WTC11 (cell line): ENCODE results near the gene NTPCR. TPM values are rescaled to one million over a fixed set of nuclear protein-coding genes. Genes with fewer than 3 reads are reported as not detected.

Experiments used
- ATAC-seq: fragments of 200-7000 bp; cut with Tn5 transposase; 2 replicates; pipeline ENCODE4 v1.10.0; 2021; ENCODE audit warnings: mild to moderate bottlenecking, moderate library complexity
- CTCF ChIA-PET: fragments of 300-600 bp; sonication (Branson Sonifier 250); formaldehyde crosslinking; loops from one replicate; lab custom pipeline; 2021; ENCODE audit warnings: antibody characterized with exemption; lab: Charles Lee
- POLR2A ChIA-PET: fragments of 350-600 bp; sonication (Branson Sonifier 250); formaldehyde crosslinking; loops from one replicate; lab custom pipeline; 2021; ENCODE audit warnings: antibody characterized with exemption; lab: Charles Lee
- DNase-seq: peaks from one replicate; pipeline ENCODE4 v3.0.0; 2021; ENCODE audit warnings: low spot score
- H3K27ac Mint-ChIP-seq: 2 replicates; pipeline ENCODE4 v1.8.0; 2021; ENCODE audit warnings: mixed read lengths
- H3K27me3 Mint-ChIP-seq: 2 replicates; pipeline ENCODE4 v1.8.0; 2021; ENCODE audit warnings: low read depth, mild to moderate bottlenecking, moderate library complexity, mixed read lengths
- H3K36me3 Mint-ChIP-seq: 2 replicates; pipeline ENCODE4 v1.8.0; 2021; ENCODE audit warnings: mixed read lengths
- H3K4me1 Mint-ChIP-seq: 2 replicates; pipeline ENCODE4 v1.8.0; 2022; ENCODE audit warnings: mixed read lengths
- H3K4me3 Mint-ChIP-seq: 2 replicates; pipeline ENCODE4 v1.8.0; 2021; ENCODE audit warnings: mild to moderate bottlenecking, moderate library complexity, mixed read lengths
- H3K9me3 Mint-ChIP-seq: 2 replicates; pipeline ENCODE4 v1.8.0; 2021; ENCODE audit warnings: mixed read lengths
- ATF1 ChIP-seq: sonication (generic); formaldehyde crosslinking; IDR thresholded peaks from 2 replicates; pipeline ENCODE4 v1.8.1; 2023; ENCODE audit warnings: mild to moderate bottlenecking, moderate library complexity, missing genetic modification reagents
- CBFB ChIP-seq: sonication (generic); formaldehyde crosslinking; IDR thresholded peaks from 2 replicates; pipeline ENCODE4 v1.8.1; 2022; ENCODE audit warnings: mild to moderate bottlenecking, low read depth, missing genetic modification reagents
- CREM ChIP-seq: sonication (generic); formaldehyde crosslinking; IDR thresholded peaks from 2 replicates; pipeline ENCODE4 v1.8.1; 2022; ENCODE audit warnings: mild to moderate bottlenecking, missing genetic modification reagents, moderate library complexity
- ESRRA ChIP-seq: sonication (generic); formaldehyde crosslinking; IDR thresholded peaks from 2 replicates; pipeline ENCODE4 v1.8.1; 2022; ENCODE audit warnings: mild to moderate bottlenecking, missing genetic modification reagents, borderline replicate concordance
- FOXP1 ChIP-seq: sonication (generic); formaldehyde crosslinking; IDR thresholded peaks from 2 replicates; pipeline ENCODE4 v1.8.0; 2022; ENCODE audit warnings: missing genetic modification reagents, mild to moderate bottlenecking, moderate library complexity, borderline replicate concordance
- GABPB1 ChIP-seq: sonication (generic); formaldehyde crosslinking; IDR thresholded peaks from 2 replicates; pipeline ENCODE4 v1.8.1; 2023; ENCODE audit warnings: mild to moderate bottlenecking, missing genetic modification reagents
- GRHL2 ChIP-seq: fragments of 250-450 bp; sonication (Bioruptor Pico); IDR thresholded peaks from 2 replicates; pipeline ENCODE4 v1.8.0; 2022; ENCODE audit warnings: mild to moderate bottlenecking, moderate library complexity; ENCODE audit not compliant: insufficient replicate concordance, severe bottlenecking
- HMGA2 ChIP-seq: fragments of 250-450 bp; sonication (Bioruptor Pico); IDR thresholded peaks from 2 replicates; pipeline ENCODE4 v1.4.0; 2021; ENCODE audit warnings: mild to moderate bottlenecking, moderate library complexity
- IRF2 ChIP-seq: sonication (generic); formaldehyde crosslinking; IDR thresholded peaks from 2 replicates; pipeline ENCODE4 v1.8.0; 2022; ENCODE audit warnings: low read depth, missing genetic modification reagents, borderline replicate concordance
- NFYB ChIP-seq: sonication (generic); formaldehyde crosslinking; conservative IDR thresholded peaks from 2 replicates; pipeline ENCODE4 v1.8.0; 2022; ENCODE audit warnings: low read depth, missing genetic modification reagents
- NR2C2 ChIP-seq: sonication (generic); formaldehyde crosslinking; IDR thresholded peaks from 2 replicates; pipeline ENCODE4 v1.8.0; 2022; ENCODE audit warnings: mild to moderate bottlenecking, missing genetic modification reagents
- TP53 ChIP-seq: sonication (generic); formaldehyde crosslinking; IDR thresholded peaks from 2 replicates; pipeline ENCODE4 v1.8.1; 2023; ENCODE audit warnings: mild to moderate bottlenecking, missing genetic modification reagents
- ZNF138 ChIP-seq: sonication (generic); formaldehyde crosslinking; conservative IDR thresholded peaks from 2 replicates; pipeline ENCODE4 v1.8.1; 2022; ENCODE audit warnings: mild to moderate bottlenecking, moderate library complexity, missing genetic modification reagents
- ZNF219 ChIP-seq: sonication (generic); formaldehyde crosslinking; IDR thresholded peaks from 2 replicates; pipeline ENCODE4 v1.8.0; 2023; ENCODE audit warnings: missing genetic modification reagents, mild to moderate bottlenecking, borderline replicate concordance
- ZNF416 ChIP-seq: fragments of 250-450 bp; sonication (Bioruptor Pico); IDR thresholded peaks from 2 replicates; pipeline ENCODE4 v1.9.0; 2021; ENCODE audit warnings: mild to moderate bottlenecking, inconsistent platforms
- total RNA-seq: library from RNA; stranded (reverse); gene quantifications from 3 replicates; pipeline ENCODE4 v1.2.3, GENCODE V29; 2021
- TF ChIP-seq, protein P1 (sequence below): fragments of 250-450 bp; sonication (Bioruptor Pico); IDR thresholded peaks from 2 replicates; pipeline ENCODE4 v1.9.0; 2021; ENCODE audit warnings: mild to moderate bottlenecking, borderline replicate concordance
- TF ChIP-seq, protein P2 (sequence below): sonication (generic); formaldehyde crosslinking; IDR thresholded peaks from 2 replicates; pipeline ENCODE4 v1.8.0; 2023; ENCODE audit warnings: mild to moderate bottlenecking, missing genetic modification reagents
- TF ChIP-seq, protein P3 (sequence below): sonication (generic); formaldehyde crosslinking; IDR thresholded peaks from 2 replicates; pipeline ENCODE4 v1.8.1; 2022; ENCODE audit warnings: low read depth, missing genetic modification reagents, borderline replicate concordance
- TF ChIP-seq, protein P4 (sequence below): sonication (generic); formaldehyde crosslinking; IDR thresholded peaks from 2 replicates; pipeline ENCODE4 v1.8.1; 2022; ENCODE audit warnings: low read depth, mild to moderate bottlenecking, moderate library complexity, missing genetic modification reagents, borderline replicate concordance
- TF ChIP-seq, protein P5 (sequence below): sonication (generic); formaldehyde crosslinking; IDR thresholded peaks from 2 replicates; pipeline ENCODE4 v1.8.1; 2022; ENCODE audit warnings: missing genetic modification reagents, borderline replicate concordance

The NTPCR gene
- total RNA-seq, 1 experiment from 2014 or later, result 102 TPM

DNA sequence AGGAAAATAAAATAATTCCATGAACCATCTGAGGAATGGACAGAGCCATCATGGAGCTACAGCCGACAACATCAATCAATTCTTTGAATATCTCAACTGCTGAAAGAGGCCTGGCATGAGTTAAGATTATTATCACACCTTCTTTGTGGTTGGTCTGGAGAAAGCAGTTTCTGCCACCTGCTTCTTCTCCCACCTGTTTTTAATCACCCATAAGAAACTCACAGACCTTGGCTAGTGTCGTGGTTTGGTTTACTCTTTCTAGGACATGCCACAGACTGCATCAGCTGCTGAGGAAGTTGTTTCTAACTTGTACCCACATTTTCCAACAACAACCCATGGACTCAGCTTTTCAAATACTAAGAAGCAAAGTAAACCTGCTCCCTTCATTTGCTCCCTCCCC, 65.6 kb downstream of the NTPCR start:
- CTCF ChIA-PET, result no interaction called here
- ATAC-seq (no peak), DNase-seq (no peak)
- H3K4me3 Mint-ChIP-seq, result no peak overlapping the region
- no peak for TF ChIP-seq ESRRA
- TF ChIP-seq FOXP1, result no peak
- TF ChIP-seq, protein P1, sequence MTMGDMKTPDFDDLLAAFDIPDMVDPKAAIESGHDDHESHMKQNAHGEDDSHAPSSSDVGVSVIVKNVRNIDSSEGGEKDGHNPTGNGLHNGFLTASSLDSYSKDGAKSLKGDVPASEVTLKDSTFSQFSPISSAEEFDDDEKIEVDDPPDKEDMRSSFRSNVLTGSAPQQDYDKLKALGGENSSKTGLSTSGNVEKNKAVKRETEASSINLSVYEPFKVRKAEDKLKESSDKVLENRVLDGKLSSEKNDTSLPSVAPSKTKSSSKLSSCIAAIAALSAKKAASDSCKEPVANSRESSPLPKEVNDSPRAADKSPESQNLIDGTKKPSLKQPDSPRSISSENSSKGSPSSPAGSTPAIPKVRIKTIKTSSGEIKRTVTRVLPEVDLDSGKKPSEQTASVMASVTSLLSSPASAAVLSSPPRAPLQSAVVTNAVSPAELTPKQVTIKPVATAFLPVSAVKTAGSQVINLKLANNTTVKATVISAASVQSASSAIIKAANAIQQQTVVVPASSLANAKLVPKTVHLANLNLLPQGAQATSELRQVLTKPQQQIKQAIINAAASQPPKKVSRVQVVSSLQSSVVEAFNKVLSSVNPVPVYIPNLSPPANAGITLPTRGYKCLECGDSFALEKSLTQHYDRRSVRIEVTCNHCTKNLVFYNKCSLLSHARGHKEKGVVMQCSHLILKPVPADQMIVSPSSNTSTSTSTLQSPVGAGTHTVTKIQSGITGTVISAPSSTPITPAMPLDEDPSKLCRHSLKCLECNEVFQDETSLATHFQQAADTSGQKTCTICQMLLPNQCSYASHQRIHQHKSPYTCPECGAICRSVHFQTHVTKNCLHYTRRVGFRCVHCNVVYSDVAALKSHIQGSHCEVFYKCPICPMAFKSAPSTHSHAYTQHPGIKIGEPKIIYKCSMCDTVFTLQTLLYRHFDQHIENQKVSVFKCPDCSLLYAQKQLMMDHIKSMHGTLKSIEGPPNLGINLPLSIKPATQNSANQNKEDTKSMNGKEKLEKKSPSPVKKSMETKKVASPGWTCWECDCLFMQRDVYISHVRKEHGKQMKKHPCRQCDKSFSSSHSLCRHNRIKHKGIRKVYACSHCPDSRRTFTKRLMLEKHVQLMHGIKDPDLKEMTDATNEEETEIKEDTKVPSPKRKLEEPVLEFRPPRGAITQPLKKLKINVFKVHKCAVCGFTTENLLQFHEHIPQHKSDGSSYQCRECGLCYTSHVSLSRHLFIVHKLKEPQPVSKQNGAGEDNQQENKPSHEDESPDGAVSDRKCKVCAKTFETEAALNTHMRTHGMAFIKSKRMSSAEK (CRISPR knock-in tag), result no peak
- TF ChIP-seq, protein P2, sequence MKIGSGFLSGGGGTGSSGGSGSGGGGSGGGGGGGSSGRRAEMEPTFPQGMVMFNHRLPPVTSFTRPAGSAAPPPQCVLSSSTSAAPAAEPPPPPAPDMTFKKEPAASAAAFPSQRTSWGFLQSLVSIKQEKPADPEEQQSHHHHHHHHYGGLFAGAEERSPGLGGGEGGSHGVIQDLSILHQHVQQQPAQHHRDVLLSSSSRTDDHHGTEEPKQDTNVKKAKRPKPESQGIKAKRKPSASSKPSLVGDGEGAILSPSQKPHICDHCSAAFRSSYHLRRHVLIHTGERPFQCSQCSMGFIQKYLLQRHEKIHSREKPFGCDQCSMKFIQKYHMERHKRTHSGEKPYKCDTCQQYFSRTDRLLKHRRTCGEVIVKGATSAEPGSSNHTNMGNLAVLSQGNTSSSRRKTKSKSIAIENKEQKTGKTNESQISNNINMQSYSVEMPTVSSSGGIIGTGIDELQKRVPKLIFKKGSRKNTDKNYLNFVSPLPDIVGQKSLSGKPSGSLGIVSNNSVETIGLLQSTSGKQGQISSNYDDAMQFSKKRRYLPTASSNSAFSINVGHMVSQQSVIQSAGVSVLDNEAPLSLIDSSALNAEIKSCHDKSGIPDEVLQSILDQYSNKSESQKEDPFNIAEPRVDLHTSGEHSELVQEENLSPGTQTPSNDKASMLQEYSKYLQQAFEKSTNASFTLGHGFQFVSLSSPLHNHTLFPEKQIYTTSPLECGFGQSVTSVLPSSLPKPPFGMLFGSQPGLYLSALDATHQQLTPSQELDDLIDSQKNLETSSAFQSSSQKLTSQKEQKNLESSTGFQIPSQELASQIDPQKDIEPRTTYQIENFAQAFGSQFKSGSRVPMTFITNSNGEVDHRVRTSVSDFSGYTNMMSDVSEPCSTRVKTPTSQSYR (CRISPR knock-in tag), result no peak
- TF ChIP-seq, protein P3, sequence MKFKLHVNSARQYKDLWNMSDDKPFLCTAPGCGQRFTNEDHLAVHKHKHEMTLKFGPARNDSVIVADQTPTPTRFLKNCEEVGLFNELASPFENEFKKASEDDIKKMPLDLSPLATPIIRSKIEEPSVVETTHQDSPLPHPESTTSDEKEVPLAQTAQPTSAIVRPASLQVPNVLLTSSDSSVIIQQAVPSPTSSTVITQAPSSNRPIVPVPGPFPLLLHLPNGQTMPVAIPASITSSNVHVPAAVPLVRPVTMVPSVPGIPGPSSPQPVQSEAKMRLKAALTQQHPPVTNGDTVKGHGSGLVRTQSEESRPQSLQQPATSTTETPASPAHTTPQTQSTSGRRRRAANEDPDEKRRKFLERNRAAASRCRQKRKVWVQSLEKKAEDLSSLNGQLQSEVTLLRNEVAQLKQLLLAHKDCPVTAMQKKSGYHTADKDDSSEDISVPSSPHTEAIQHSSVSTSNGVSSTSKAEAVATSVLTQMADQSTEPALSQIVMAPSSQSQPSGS (CRISPR knock-in tag), result no peak
- TF ChIP-seq ATF1, result no peak
- TF ChIP-seq, protein P4, sequence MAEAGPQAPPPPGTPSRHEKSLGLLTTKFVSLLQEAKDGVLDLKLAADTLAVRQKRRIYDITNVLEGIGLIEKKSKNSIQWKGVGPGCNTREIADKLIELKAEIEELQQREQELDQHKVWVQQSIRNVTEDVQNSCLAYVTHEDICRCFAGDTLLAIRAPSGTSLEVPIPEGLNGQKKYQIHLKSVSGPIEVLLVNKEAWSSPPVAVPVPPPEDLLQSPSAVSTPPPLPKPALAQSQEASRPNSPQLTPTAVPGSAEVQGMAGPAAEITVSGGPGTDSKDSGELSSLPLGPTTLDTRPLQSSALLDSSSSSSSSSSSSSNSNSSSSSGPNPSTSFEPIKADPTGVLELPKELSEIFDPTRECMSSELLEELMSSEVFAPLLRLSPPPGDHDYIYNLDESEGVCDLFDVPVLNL, result no peak
- TF ChIP-seq CREM (CRISPR knock-in tag), result no peak
- TF ChIP-seq HMGA2 (CRISPR knock-in tag), result no peak
- TF ChIP-seq TP53, result no peak
- no peak for TF ChIP-seq GRHL2 (CRISPR knock-in tag)
- TF ChIP-seq ZNF219 (CRISPR knock-in tag), result no peak
- TF ChIP-seq GABPB1 (CRISPR knock-in tag), result no peak
- TF ChIP-seq ZNF138 (CRISPR knock-in tag), result no peak
- TF ChIP-seq NR2C2 (CRISPR knock-in tag), result no peak
- TF ChIP-seq IRF2, result no peak
- H3K27ac Mint-ChIP-seq, result no peak overlapping the region
- no peaks in the 10 kb centered on the region for H3K27me3 Mint-ChIP-seq
- H3K36me3 Mint-ChIP-seq, result peaks cover 48% of the 10 kb centered on the region
- H3K4me1 Mint-ChIP-seq, result peaks cover 10% of the 10 kb centered on the region
- POLR2A ChIA-PET, result no interaction called here
- H3K9me3 Mint-ChIP-seq, result no peaks in the 10 kb centered on the region

DNA sequence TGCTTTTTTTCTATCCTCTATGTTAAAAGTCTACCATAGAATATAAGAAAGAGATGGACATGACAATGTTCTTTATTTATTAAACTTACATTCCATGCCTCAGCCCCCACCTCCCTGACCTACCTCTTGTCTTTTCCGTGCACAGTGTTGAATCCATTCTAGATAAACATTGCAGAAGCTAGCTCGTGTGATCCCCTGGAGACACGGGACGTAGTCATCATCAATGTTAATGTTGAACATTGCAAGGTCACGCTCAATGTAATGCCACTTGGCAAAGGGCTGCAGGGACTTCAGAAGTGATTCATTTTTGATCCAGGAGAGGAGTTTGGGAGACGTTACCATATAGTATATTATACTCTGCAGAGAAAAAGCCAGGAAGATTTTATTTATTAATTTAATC, 66.4 kb downstream of the NTPCR start:
- no peak overlapping the region for H3K27ac Mint-ChIP-seq
- ChIA-PET CTCF (no interaction called here), POLR2A (no interaction called here)
- no peak for ATAC-seq
- no peak for DNase-seq
- H3K27me3 Mint-ChIP-seq, result no peaks in the 10 kb centered on the region
- H3K4me1 Mint-ChIP-seq, result peaks cover 10% of the 10 kb centered on the region
- H3K9me3 Mint-ChIP-seq, result no peaks in the 10 kb centered on the region
- H3K36me3 Mint-ChIP-seq, result peaks cover 46% of the 10 kb centered on the region
- H3K4me3 Mint-ChIP-seq, result no peak overlapping the region
- TF ChIP-seq ZNF416 (CRISPR knock-in tag) (no peak), CBFB (CRISPR knock-in tag) (no peak), TP53 (no peak), NFYB (CRISPR knock-in tag) (no peak)
- TF ChIP-seq, protein P1 (CRISPR knock-in tag), result no peak
- TF ChIP-seq, protein P5, sequence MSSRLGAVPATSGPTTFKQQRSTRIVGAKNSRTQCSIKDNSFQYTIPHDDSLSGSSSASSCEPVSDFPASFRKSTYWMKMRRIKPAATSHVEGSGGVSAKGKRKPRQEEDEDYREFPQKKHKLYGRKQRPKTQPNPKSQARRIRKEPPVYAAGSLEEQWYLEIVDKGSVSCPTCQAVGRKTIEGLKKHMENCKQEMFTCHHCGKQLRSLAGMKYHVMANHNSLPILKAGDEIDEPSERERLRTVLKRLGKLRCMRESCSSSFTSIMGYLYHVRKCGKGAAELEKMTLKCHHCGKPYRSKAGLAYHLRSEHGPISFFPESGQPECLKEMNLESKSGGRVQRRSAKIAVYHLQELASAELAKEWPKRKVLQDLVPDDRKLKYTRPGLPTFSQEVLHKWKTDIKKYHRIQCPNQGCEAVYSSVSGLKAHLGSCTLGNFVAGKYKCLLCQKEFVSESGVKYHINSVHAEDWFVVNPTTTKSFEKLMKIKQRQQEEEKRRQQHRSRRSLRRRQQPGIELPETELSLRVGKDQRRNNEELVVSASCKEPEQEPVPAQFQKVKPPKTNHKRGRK (CRISPR knock-in tag), result no peak
